Measurements from ENCODE around the gene ICAM5. TPM values are rescaled to one million over a fixed set of nuclear protein-coding genes. Genes with fewer than 3 reads are reported as not detected.

Gene ICAM5
- total RNA-seq, 1 donor from 2014 or later = 0.30 TPM

DNA sequence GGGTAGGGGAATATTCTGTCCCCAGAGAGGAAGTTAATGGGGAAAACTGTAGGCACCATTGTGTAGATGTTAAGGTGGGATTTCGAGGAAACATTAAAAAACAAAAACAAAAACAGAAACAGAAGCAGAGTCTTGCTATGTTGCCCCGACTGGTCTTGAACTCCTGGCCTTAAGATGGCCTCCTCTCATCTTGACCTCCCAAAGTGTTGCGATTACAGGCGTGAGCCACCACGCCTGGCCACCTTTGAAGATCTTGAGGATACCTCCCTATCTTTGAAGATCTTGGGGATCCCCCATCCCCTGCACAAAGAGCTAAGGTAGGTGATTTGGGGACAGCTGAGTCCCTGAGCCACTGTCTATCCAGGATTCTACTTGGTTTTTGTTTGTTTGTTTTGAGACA, 50.2 kb downstream of the ICAM5 start:
- ATAC-seq (no peak), DNase-seq (ENCODE audit: low spot score) (no peak)

DNA sequence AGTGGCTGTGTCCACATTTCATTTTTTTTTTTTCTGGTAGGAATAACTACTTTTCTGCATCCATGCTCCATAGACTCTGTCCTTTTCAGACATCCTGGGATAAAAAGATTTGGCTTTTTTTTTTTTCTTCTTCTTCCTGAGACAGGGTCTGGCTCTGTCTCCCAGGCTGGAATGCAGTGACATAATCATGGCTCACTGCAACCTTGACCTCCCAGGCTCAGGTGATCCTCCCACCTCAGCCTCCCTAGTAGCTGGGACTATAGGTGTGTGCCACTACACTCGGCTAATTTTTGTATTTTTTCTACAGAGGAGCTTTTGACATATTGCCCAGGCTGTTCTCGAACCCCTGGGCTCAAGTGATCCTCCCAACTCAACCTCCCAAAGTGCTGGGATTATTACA, 53.7 kb downstream of the ICAM5 start:
- DNase-seq (ENCODE audit: low spot score) (no peak), ATAC-seq (no peak)

DNA sequence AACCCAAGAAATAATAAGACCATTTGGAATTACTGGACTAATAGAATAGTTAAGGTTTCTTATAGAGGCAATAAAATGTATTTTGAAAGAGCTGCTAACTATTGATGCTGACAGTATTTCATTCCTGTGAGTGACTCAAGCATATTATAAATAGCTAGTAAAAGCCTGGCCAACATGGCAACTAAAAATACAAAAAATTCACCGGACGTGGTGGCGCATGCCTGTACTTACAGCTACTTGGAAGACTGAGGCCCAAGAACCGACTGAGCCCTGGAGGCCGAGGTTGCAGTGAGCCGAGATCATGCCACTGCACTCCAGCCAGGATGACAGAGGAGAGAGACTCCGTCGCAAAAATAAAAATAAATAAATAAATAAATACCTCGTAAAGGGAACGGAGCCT, 55.0 kb downstream of the ICAM5 start:
- ATAC-seq = no peak
- DNase-seq (ENCODE audit: low spot score) = no peak

Other genes starting within 250 kb of the ICAM5 start
- gene SHFL, start 203.6 kb upstream of the ICAM5 start, total RNA-seq = 72.7 TPM
- 17.9 TPM for gene ANGPTL6, start 187.3 kb upstream of the ICAM5 start, total RNA-seq
- gene PPAN, start 183.6 kb upstream of the ICAM5 start, total RNA-seq = 13.0 TPM
- 6.6 TPM for gene P2RY11, start 178.3 kb upstream of the ICAM5 start, total RNA-seq
- gene EIF3G, start 170.1 kb upstream of the ICAM5 start, total RNA-seq = 84.6 TPM
- gene DNMT1, start 95.0 kb upstream of the ICAM5 start, total RNA-seq = 21.5 TPM
- gene S1PR2, start 58.6 kb upstream of the ICAM5 start, total RNA-seq = 1.9 TPM
- gene MRPL4, start 37.7 kb upstream of the ICAM5 start, total RNA-seq = 43.3 TPM
- 5.9 TPM for gene ICAM1, start 18.8 kb upstream of the ICAM5 start, total RNA-seq
- 0.15 TPM for gene ICAM4, start 3.0 kb upstream of the ICAM5 start, total RNA-seq
- 4.2 TPM for gene ZGLP1, start 19.9 kb downstream of the ICAM5 start, total RNA-seq
- 11.0 TPM for gene FDX2, start 26.1 kb downstream of the ICAM5 start, total RNA-seq
- gene RAVER1, start 43.6 kb downstream of the ICAM5 start, total RNA-seq = 11.3 TPM
- 38.6 TPM for gene ICAM3, start 49.7 kb downstream of the ICAM5 start, total RNA-seq
- 78.8 TPM for gene TYK2, start 90.6 kb downstream of the ICAM5 start, total RNA-seq
- 49.4 TPM for gene CDC37, start 113.6 kb downstream of the ICAM5 start, total RNA-seq
- gene PDE4A, start 130.6 kb downstream of the ICAM5 start, total RNA-seq = 1.7 TPM
- gene KEAP1, start 213.4 kb downstream of the ICAM5 start, total RNA-seq = 59.6 TPM
- gene S1PR5, start 227.5 kb downstream of the ICAM5 start, total RNA-seq = 0.30 TPM